IMR-90 (cell line): ENCODE measurements around the gene CFAP97D1. TPM values are rescaled to one million over a fixed set of nuclear protein-coding genes. Genes with fewer than 3 reads are reported as not detected.

ENCODE experiments used
- ATAC-seq: fragments of 200-7000 bp; cut with Tn5 transposase; 2 replicates; pipeline ENCODE4 v1.9.1; 2020; ENCODE audit warnings: low read depth, mild to moderate bottlenecking, moderate library complexity
- BruUV-seq: library from RNA; stranded (reverse); fragments of 400-500 nt; replicated peaks from 2 replicates; lab custom pipeline; 2021; lab: Mats Ljungman, UMichigan
- CTCF ChIA-PET: fragments of 300-600 bp; formaldehyde crosslinking; extraction: SDS; loops from one replicate; lab custom pipeline; 2021; ENCODE audit warnings: antibody characterized with exemption; lab: Yijun Ruan, JAX
- POLR2A ChIA-PET: fragments of 300-600 bp; sonication (Branson Sonifier 250); formaldehyde crosslinking; loops from one replicate; lab custom pipeline; 2022; ENCODE audit warnings: antibody characterized with exemption; ENCODE audit not compliant: unreplicated experiment; lab: Charles Lee
- DNase-seq: peaks from one replicate; pipeline ENCODE4 v3.0.0; 2013
- H2AFZ ChIP-seq: replicated peaks from 2 replicates; pipeline ENCODE3; 2013; ENCODE audit warnings: low read length, mild to moderate bottlenecking; ENCODE audit not compliant: poor library complexity
- H2AK5ac ChIP-seq: 2 replicates; pipeline ENCODE4 v1.6.1; 2013; ENCODE audit warnings: low read depth, low read length, inconsistent platforms
- H2AK9ac ChIP-seq: replicated peaks from 2 replicates; pipeline ENCODE3; 2013; ENCODE audit warnings: mild to moderate bottlenecking, low read depth, low read length, moderate library complexity; ENCODE audit not compliant: poor library complexity
- H2BK120ac ChIP-seq: 2 replicates; pipeline ENCODE4 v1.6.1; 2013; ENCODE audit warnings: low read depth, low read length, inconsistent platforms
- H2BK15ac ChIP-seq: 3 replicates; pipeline ENCODE4 v1.6.1; 2013; ENCODE audit warnings: low read depth, low read length, inconsistent platforms
- H2BK20ac ChIP-seq: 2 replicates; pipeline ENCODE4 v1.6.1; 2013; ENCODE audit warnings: low read depth, mild to moderate bottlenecking, inconsistent platforms, low read length, moderate library complexity
- H2BK5ac ChIP-seq: 2 replicates; pipeline ENCODE4 v1.6.1; 2013; ENCODE audit warnings: mild to moderate bottlenecking, low read depth, low read length, inconsistent platforms; ENCODE audit not compliant: poor library complexity, severe bottlenecking
- H3K14ac ChIP-seq: replicated peaks from 2 replicates; pipeline ENCODE4 v1.6.1; 2013; ENCODE audit warnings: low read depth, low read length, inconsistent platforms
- H3K18ac ChIP-seq: 2 replicates; pipeline ENCODE4 v1.6.1; 2013; ENCODE audit warnings: low read depth, low read length, control low read depth
- H3K23ac ChIP-seq: 2 replicates; pipeline ENCODE4 v1.6.1; 2013; ENCODE audit warnings: low read depth, low read length, inconsistent platforms
- H3K27ac ChIP-seq: 2 replicates; pipeline ENCODE4 v1.5.1; 2013; ENCODE audit warnings: mild to moderate bottlenecking, control low read depth, low read length; ENCODE audit not compliant: insufficient read depth
- H3K27me3 ChIP-seq: 2 replicates; pipeline ENCODE4 v1.6.1; 2013; ENCODE audit warnings: low read length; ENCODE audit not compliant: control insufficient read depth, insufficient read depth
- H3K36me3 ChIP-seq: 2 replicates; pipeline ENCODE4 v1.6.1; 2013; ENCODE audit warnings: low read length, mixed read lengths; ENCODE audit not compliant: control insufficient read depth, insufficient read depth
- H3K4ac ChIP-seq: 2 replicates; pipeline ENCODE4 v1.6.1; 2013; ENCODE audit warnings: low read depth, low read length, inconsistent platforms
- H3K4me1 ChIP-seq: 2 replicates; pipeline ENCODE4 v1.6.1; 2013; ENCODE audit warnings: low read length, mixed read lengths; ENCODE audit not compliant: control insufficient read depth, insufficient read depth
- H3K4me2 ChIP-seq: 2 replicates; pipeline ENCODE4 v1.6.1; 2013; ENCODE audit warnings: low read depth, mild to moderate bottlenecking, control low read depth, low read length, moderate library complexity
- H3K4me3 ChIP-seq: 2 replicates; pipeline ENCODE4 v1.5.1; 2013; ENCODE audit warnings: low read depth, mild to moderate bottlenecking, control low read depth, low read length, moderate library complexity; ENCODE audit not compliant: insufficient read depth
- H3K56ac ChIP-seq: 2 replicates; pipeline ENCODE4 v1.6.1; 2013; ENCODE audit warnings: low read length, inconsistent platforms; ENCODE audit not compliant: insufficient read depth; ENCODE audit errors: extremely low read depth
- H3K79me1 ChIP-seq, 2 experiments: 2 replicates each; pipeline ENCODE4 v1.6.1; 2013; ENCODE audit warnings: low read length in 2 of 2, inconsistent platforms in 1 of 2, low read depth in 1 of 2
- H3K9ac ChIP-seq: 2 replicates; pipeline ENCODE4 v1.6.1; 2013; ENCODE audit warnings: low read depth, low read length, control low read depth
- H3K9me1 ChIP-seq: 2 replicates; pipeline ENCODE4 v1.6.1; 2013; ENCODE audit warnings: low read length, inconsistent platforms; ENCODE audit not compliant: insufficient read depth
- H3K9me3 ChIP-seq: 2 replicates; pipeline ENCODE4 v1.6.1; 2013; ENCODE audit warnings: low read length; ENCODE audit not compliant: control insufficient read depth, insufficient read depth
- H4K20me1 ChIP-seq: 2 replicates; pipeline ENCODE4 v1.6.1; 2013; ENCODE audit warnings: low read length, inconsistent platforms; ENCODE audit not compliant: insufficient read depth
- H4K5ac ChIP-seq: 2 replicates; pipeline ENCODE4 v1.6.1; 2013; ENCODE audit warnings: mild to moderate bottlenecking, low read depth, low read length, control low read depth
- H4K8ac ChIP-seq, 2 experiments: 2 replicates each; pipeline ENCODE4 v1.6.1; 2013; ENCODE audit warnings: low read depth in 2 of 2, low read length in 2 of 2, control low read depth in 1 of 2, inconsistent platforms in 1 of 2
- H4K91ac ChIP-seq: 2 replicates; pipeline ENCODE4 v1.6.1; 2013; ENCODE audit warnings: low read depth, low read length, inconsistent platforms; ENCODE audit not compliant: insufficient read depth
- BHLHE40 ChIP-seq: fragments of 150-350 bp; IDR thresholded peaks from 2 replicates; pipeline ENCODE4 v1.6.1; 2016; ENCODE audit warnings: mild to moderate bottlenecking, low read depth, low read length
- CEBPB ChIP-seq: IDR thresholded peaks from 2 replicates; pipeline ENCODE4 v1.6.1; 2012; ENCODE audit warnings: low read depth, low read length, improper control_type of control experiment
- CHD1 ChIP-seq: IDR thresholded peaks from 2 replicates; pipeline ENCODE4 v1.6.1; 2012; ENCODE audit warnings: low read depth, low read length, improper control_type of control experiment
- CTCF ChIP-seq: conservative IDR thresholded peaks from 2 replicates; pipeline ENCODE4 v1.5.1; 2012; ENCODE audit warnings: mild to moderate bottlenecking, low read depth, low read length, improper control_type of control experiment
- ELK1 ChIP-seq: fragments of 150-350 bp; IDR thresholded peaks from 2 replicates; pipeline ENCODE4 v1.6.1; 2016; ENCODE audit warnings: low read depth, mild to moderate bottlenecking, low read length, moderate library complexity, borderline replicate concordance
- MAFK ChIP-seq: IDR thresholded peaks from 2 replicates; pipeline ENCODE4 v1.6.1; 2012; ENCODE audit warnings: low read depth, low read length, improper control_type of control experiment
- MAZ ChIP-seq: IDR thresholded peaks from 2 replicates; pipeline ENCODE4 v1.6.1; 2012; ENCODE audit warnings: low read depth, mild to moderate bottlenecking, low read length, improper control_type of control experiment, moderate library complexity, borderline replicate concordance
- NFE2L2 ChIP-seq: fragments of 150-350 bp; IDR thresholded peaks from 2 replicates; pipeline ENCODE4 v1.6.1; 2016; ENCODE audit warnings: low read depth, mild to moderate bottlenecking, low read length
- RAD21 ChIP-seq: IDR thresholded peaks from 2 replicates; pipeline ENCODE4 v1.6.1; 2012; ENCODE audit warnings: low read length, improper control_type of control experiment
- RCOR1 ChIP-seq: IDR thresholded peaks from 2 replicates; pipeline ENCODE4 v1.6.1; 2012; ENCODE audit warnings: mild to moderate bottlenecking, low read length, improper control_type of control experiment; ENCODE audit not compliant: insufficient replicate concordance
- RFX5 ChIP-seq: IDR thresholded peaks from 2 replicates; pipeline ENCODE4 v1.8.0; 2012; ENCODE audit warnings: low read depth, mild to moderate bottlenecking, low read length, moderate library complexity
- SMC3 ChIP-seq: fragments of 150-350 bp; IDR thresholded peaks from 2 replicates; pipeline ENCODE4 v1.6.1; 2016; ENCODE audit warnings: low read depth, mild to moderate bottlenecking, antibody characterized with exemption, low read length, moderate library complexity
- WGBS, 2 experiments: methylation state at CpG; one replicate each; pipeline versions ENCODE4 v1.1.5 to v1.1.7; 2013; ENCODE audit warnings: missing lambda C conversion rate in 2 of 2; ENCODE audit not compliant: insufficient read length in 1 of 2; ENCODE audit errors: extremely low coverage in 2 of 2; 5-methylcytosine and 5-hydroxymethylcytosine counted together
- dilution Hi-C: fragments of 300-500 bp; cut with HindIII; formaldehyde crosslinking; loops from one replicate; pipeline ENCODE4 v1.14.3; 2018; ENCODE audit warnings: low sequenced_read_pairs; ENCODE audit not compliant: unreplicated experiment
- in situ Hi-C: fragments of 300-500 bp; cut with MboI; formaldehyde crosslinking; loops from 3 replicates; pipeline ENCODE4 v1.14.3; 2019; ENCODE audit warnings: low sequenced_read_pairs, inconsistent platforms, mixed read lengths
- intact Hi-C: fragments of 100-400 bp; cut with micrococcal nuclease; formaldehyde crosslinking; loops from 2 replicates; pipeline ENCODE4 v1.10.0; 2022
- polyA plus RNA-seq, 3 experiments: library from polyadenylated mRNA; depleted of rRNA; stranded (reverse); fragments of >200 nt; gene quantifications; 2 replicates each; pipeline ENCODE4 v1.2.3, GENCODE V29; 2012; ENCODE audit warnings: low replicate concordance in 1 of 3
- total RNA-seq: library from RNA; depleted of rRNA; stranded (reverse); fragments of >200 nt; gene quantifications from 2 replicates; pipeline ENCODE4 v1.2.3, GENCODE V29; 2012

The CFAP97D1 gene
- total and polyA plus RNA-seq, 2 of the 4 experiments (the other 2 are of a cell fraction) = under 0.01 TPM; not detected in 1

- no peak for DNase-seq
- peaks cover 14% of the 10 kb centered on the region for H3K9me1 ChIP-seq
- H3K27me3 ChIP-seq = peaks cover 10% of the 10 kb centered on the region
- in situ Hi-C loops = no loop called here
- H3K4ac ChIP-seq = no peak overlapping the region
- no peak overlapping the region for H4K8ac ChIP-seq
- H2AFZ ChIP-seq = no peak overlapping the region
- no peaks in the 10 kb centered on the region for H3K79me1 ChIP-seq
- no peak overlapping the region for H3K27ac ChIP-seq
- no peak overlapping the region for H3K9ac ChIP-seq
- H2AK9ac ChIP-seq = no peak overlapping the region
- intact Hi-C loops = no loop called here
- no peaks in the 10 kb centered on the region for H3K36me3 ChIP-seq
- dilution Hi-C loops = no loop called here
- H3K23ac ChIP-seq = no peak overlapping the region
- no peak overlapping the region for H2BK120ac ChIP-seq
- H4K20me1 ChIP-seq = no peaks in the 10 kb centered on the region
- H4K91ac ChIP-seq = no peak overlapping the region
- H3K9me3 ChIP-seq = no peaks in the 10 kb centered on the region
- no peak overlapping the region for H2BK20ac ChIP-seq
- BruUV-seq = no TSS peak
- H3K4me3 ChIP-seq = no peak overlapping the region
- H3K56ac ChIP-seq = no peak overlapping the region
- no peak overlapping the region for H2BK15ac ChIP-seq
- no peak overlapping the region for H2BK5ac ChIP-seq
- 100% methylated on average over 1 of the region's 5 CpGs; no CpG with 5 or more reads in 1 of the 2 experiments for WGBS, 2 experiments
- ChIA-PET POLR2A (no interaction called here), CTCF (no interaction called here)
- H3K4me2 ChIP-seq = no peak overlapping the region
- no peak overlapping the region for H3K14ac ChIP-seq
- peaks cover 10% of the 10 kb centered on the region for H3K4me1 ChIP-seq
- TF ChIP-seq BHLHE40 (no peak), MAFK (no peak), RFX5 (no peak), SMC3 (no peak), CEBPB (no peak), NFE2L2 (no peak), RCOR1 (no peak), CHD1 (no peak), MAZ (no peak), RAD21 (no peak), ELK1 (no peak), CTCF (no peak)
- H3K18ac ChIP-seq = no peak overlapping the region
- no peak overlapping the region for H2AK5ac ChIP-seq
- ATAC-seq = no peak
- no peak overlapping the region for H4K5ac ChIP-seq
Measured at GRCh38 chr17:43741636-43742035, 38.6 kb upstream of the CFAP97D1 start.
